HEK293T (cell line): ENCODE data around the gene TGFB2.

Experiments
- ARNT ChIP-seq: fragments of 450-650 bp; IDR thresholded peaks from 2 replicates; pipeline ENCODE4 v1.6.1; 2017; ENCODE audit warnings: mild to moderate bottlenecking
- BHLHE40 ChIP-seq: fragments of 450-650 bp; IDR thresholded peaks from 2 replicates; pipeline ENCODE4 v1.6.1; 2016; ENCODE audit warnings: mild to moderate bottlenecking, moderate library complexity, borderline replicate concordance
- CTBP1 ChIP-seq: fragments of 450-650 bp; IDR thresholded peaks from 2 replicates; pipeline ENCODE4 v1.6.1; 2016; ENCODE audit warnings: borderline replicate concordance
- ELF4 ChIP-seq: fragments of 450-650 bp; IDR thresholded peaks from 2 replicates; pipeline ENCODE4 v1.6.1; 2017; ENCODE audit warnings: antibody characterized with exemption
- FOXA1 ChIP-seq: fragments of 450-650 bp; IDR thresholded peaks from 2 replicates; pipeline ENCODE4 v1.6.1; 2016; ENCODE audit warnings: mild to moderate bottlenecking
- FOXK2 ChIP-seq: fragments of 450-650 bp; IDR thresholded peaks from 2 replicates; pipeline ENCODE4 v1.6.1; 2016; ENCODE audit warnings: mild to moderate bottlenecking
- FOXM1 ChIP-seq: fragments of 450-650 bp; IDR thresholded peaks from 2 replicates; pipeline ENCODE4 v1.6.1; 2017; ENCODE audit warnings: mild to moderate bottlenecking, borderline replicate concordance
- LEF1 ChIP-seq: fragments of 450-650 bp; IDR thresholded peaks from 2 replicates; pipeline ENCODE4 v1.6.1; 2017; ENCODE audit warnings: mild to moderate bottlenecking, borderline replicate concordance
- SP1 ChIP-seq: fragments of 450-650 bp; IDR thresholded peaks from 2 replicates; pipeline ENCODE4 v1.6.1; 2017
- SUZ12 ChIP-seq: fragments of 450-650 bp; IDR thresholded peaks from 2 replicates; pipeline ENCODE4 v1.6.1; 2016; ENCODE audit warnings: mild to moderate bottlenecking
- TARDBP ChIP-seq: fragments of 450-650 bp; IDR thresholded peaks from 2 replicates; pipeline ENCODE4 v1.6.1; 2016
- ZNF384 ChIP-seq: fragments of 450-650 bp; IDR thresholded peaks from 2 replicates; pipeline ENCODE4 v1.6.1; 2016
- TF ChIP-seq, protein P1 (sequence below): fragments of 450-650 bp; IDR thresholded peaks from 2 replicates; pipeline ENCODE4 v1.6.1; 2016

GRCh38 chr1:218430346-218430745 lies 85.2 kb downstream of the TGFB2 start:
- TF ChIP-seq TARDBP (no peak), CTBP1 (no peak), ZNF384 (no peak), SP1 (no peak), BHLHE40 (no peak), FOXK2 (no peak), FOXM1 (no peak), FOXA1 (no peak), ELF4 (no peak), SUZ12 (no peak), LEF1 (no peak), ARNT (no peak)
- TF ChIP-seq, protein P1, sequence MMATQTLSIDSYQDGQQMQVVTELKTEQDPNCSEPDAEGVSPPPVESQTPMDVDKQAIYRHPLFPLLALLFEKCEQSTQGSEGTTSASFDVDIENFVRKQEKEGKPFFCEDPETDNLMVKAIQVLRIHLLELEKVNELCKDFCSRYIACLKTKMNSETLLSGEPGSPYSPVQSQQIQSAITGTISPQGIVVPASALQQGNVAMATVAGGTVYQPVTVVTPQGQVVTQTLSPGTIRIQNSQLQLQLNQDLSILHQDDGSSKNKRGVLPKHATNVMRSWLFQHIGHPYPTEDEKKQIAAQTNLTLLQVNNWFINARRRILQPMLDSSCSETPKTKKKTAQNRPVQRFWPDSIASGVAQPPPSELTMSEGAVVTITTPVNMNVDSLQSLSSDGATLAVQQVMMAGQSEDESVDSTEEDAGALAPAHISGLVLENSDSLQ, result no peak
